K562 (cell line): Measurements from ENCODE around the gene HS3ST3B1. TPM values are rescaled to one million over a fixed set of nuclear protein-coding genes. Genes with fewer than 3 reads are reported as not detected.

Experiments
- ATAC-seq: fragments of 200-7000 bp; cut with Tn5 transposase; 3 replicates; pipeline ENCODE4 v1.9.1; 2020; ENCODE audit warnings: moderate library complexity
- BruUV-seq: library from RNA; stranded (reverse); fragments of 400-500 nt; replicated peaks from 2 replicates; lab custom pipeline; 2021; lab: Mats Ljungman, UMichigan
- CTCF ChIA-PET: fragments of 300-600 bp; formaldehyde crosslinking; extraction: SDS; loops from one replicate; lab custom pipeline; 2021; ENCODE audit warnings: low intra/inter-chr PET ratio; lab: Yijun Ruan, JAX
- POLR2A ChIA-PET: fragments of 300-600, 350-650 bp; sonication (Branson Sonifier 250); formaldehyde crosslinking; extraction: SDS; loops from one replicate; lab custom pipeline; 2021; ENCODE audit warnings: antibody characterized with exemption, inconsistent platforms; lab: Yijun Ruan, JAX
- DNase-seq, 4 experiments: peaks; one replicate each; pipeline versions ENCODE4 v3.0.0 to v3.0.0-alpha.2; 2011 to 2018; ENCODE audit warnings: low spot score in 3 of 4, mixed read lengths in 3 of 4; ENCODE audit errors: extremely low read depth in 1 of 4
- FAIRE-seq: peaks from 2 replicates; lab custom pipeline; 2011; peaks lifted over from hg19 to GRCh38; lab: Jason Lieb, UNC
- H2AFZ ChIP-seq: 2 replicates; pipeline ENCODE4 v1.6.0; 2011; ENCODE audit warnings: low read depth, low read length, control low read depth, inconsistent platforms
- H3K27ac ChIP-seq: fragments of 200-600 bp; 3 replicates; pipeline ENCODE4 v1.8.0; 2011; ENCODE audit warnings: low read depth, mild to moderate bottlenecking, control low read depth, inconsistent platforms, low read length, moderate library complexity, mixed read lengths; ENCODE audit errors: extremely low read depth
- H3K27me3 ChIP-seq, 2 experiments: fragments of 300-600 bp in 1 of 2; 2 replicates in 1 of 2; 3 replicates in 1 of 2; pipeline versions ENCODE4 v1.6.0 to v1.8.0; 2011; ENCODE audit warnings: inconsistent platforms in 2 of 2, low read length in 2 of 2, mild to moderate bottlenecking in 1 of 2, mixed read lengths in 1 of 2, moderate library complexity in 1 of 2; ENCODE audit not compliant: control insufficient read depth in 2 of 2, insufficient read depth in 2 of 2
- H3K36me3 ChIP-seq: fragments of 300-600 bp; 3 replicates; pipeline ENCODE4 v1.8.0; 2011; ENCODE audit warnings: mild to moderate bottlenecking, low read length, inconsistent platforms; ENCODE audit not compliant: control insufficient read depth, insufficient read depth
- H3K4me1 ChIP-seq, 2 experiments: fragments of 200-600 bp in 1 of 2; replicated peaks in 1 of 2; 2 replicates in 1 of 2; 3 replicates in 1 of 2; pipeline versions ENCODE4 v1.5.1 to v1.8.0; 2011; ENCODE audit warnings: inconsistent platforms in 2 of 2, low read length in 2 of 2, mild to moderate bottlenecking in 1 of 2, mixed read lengths in 1 of 2, moderate library complexity in 1 of 2; ENCODE audit not compliant: control insufficient read depth in 2 of 2, insufficient read depth in 2 of 2
- H3K4me2 ChIP-seq: 2 replicates; pipeline ENCODE4 v1.6.1; 2011; ENCODE audit warnings: low read length, control low read depth, inconsistent platforms, mixed read lengths; ENCODE audit not compliant: insufficient read depth
- H3K4me3 ChIP-seq: fragments of 200-600 bp; sonication (generic), shearing (Covaris generic); 2 replicates; pipeline ENCODE4 v1.5.1; 2016; ENCODE audit warnings: control low read depth, inconsistent platforms
- H3K79me2 ChIP-seq: fragments of 200-600 bp; 3 replicates; pipeline ENCODE4 v1.8.0; 2011; ENCODE audit warnings: low read length, inconsistent platforms; ENCODE audit not compliant: control insufficient read depth, insufficient read depth
- H3K9ac ChIP-seq, 2 experiments: 2 replicates each; pipeline versions ENCODE4 v1.6.0 to v1.6.1; 2011; ENCODE audit warnings: low read depth in 2 of 2, low read length in 2 of 2, control low read depth in 1 of 2, inconsistent platforms in 1 of 2, mild to moderate bottlenecking in 1 of 2, mixed read lengths in 1 of 2; ENCODE audit not compliant: insufficient read depth in 1 of 2
- H3K9me1 ChIP-seq: one replicate; pipeline ENCODE4 v1.6.0; 2011; ENCODE audit warnings: inconsistent platforms, mild to moderate bottlenecking, low read length, moderate library complexity; ENCODE audit not compliant: control insufficient read depth, insufficient read depth
- H3K9me3 ChIP-seq: replicated peaks from 2 replicates; pipeline ENCODE4 v1.5.1; 2011; ENCODE audit warnings: low read depth, low read length, inconsistent platforms; ENCODE audit not compliant: control insufficient read depth, insufficient read depth
- H4K20me1 ChIP-seq: replicated peaks from 2 replicates; pipeline ENCODE4 v1.6.1; 2011; ENCODE audit warnings: low read length, inconsistent platforms, mixed read lengths; ENCODE audit not compliant: control insufficient read depth, insufficient read depth
- CREBBP ChIP-seq: IDR thresholded peaks from one replicate; pipeline ENCODE4 v1.6.1; 2012; ENCODE audit warnings: low read depth, mild to moderate bottlenecking, control low read depth, inconsistent platforms, low read length
- HDGF ChIP-seq: fragments of 450-650 bp; IDR thresholded peaks from 2 replicates; pipeline ENCODE4 v1.6.1; 2016
- NELFE ChIP-seq: IDR thresholded peaks from 2 replicates; pipeline ENCODE4 v1.6.1; 2011; ENCODE audit warnings: mild to moderate bottlenecking; ENCODE audit not compliant: insufficient read depth, insufficient read length
- PCBP1 ChIP-seq: fragments of 200-400 bp; formaldehyde crosslinking; IDR thresholded peaks from 2 replicates; pipeline ENCODE4 v1.6.1; 2018; ENCODE audit warnings: mild to moderate bottlenecking, low read depth, low read length; ENCODE audit not compliant: poor library complexity, severe bottlenecking
- RBM22 ChIP-seq: fragments of 200-400 bp; formaldehyde crosslinking; IDR thresholded peaks from 2 replicates; pipeline ENCODE4 v1.6.1; 2018; ENCODE audit warnings: low read length, low read depth; ENCODE audit not compliant: poor library complexity, severe bottlenecking
- ZBTB7A ChIP-seq: IDR thresholded peaks from 2 replicates; pipeline ENCODE4 v1.6.1; 2011; ENCODE audit warnings: low read depth, mild to moderate bottlenecking, low read length, moderate library complexity, borderline replicate concordance; ENCODE audit not compliant: control insufficient read depth
- ZC3H4 ChIP-seq: sonication (generic); formaldehyde crosslinking; IDR thresholded peaks from 2 replicates; pipeline ENCODE4 v1.9.0; 2021; ENCODE audit warnings: missing genetic modification reagents, borderline replicate concordance
- WGBS: fragments of 100-300 bp; shearing (Covaris generic); methylation state at CpG from one replicate; pipeline ENCODE4 v1.1.6; 2016; ENCODE audit warnings: low coverage, mixed read lengths; ENCODE audit not compliant: insufficient coverage; ENCODE audit errors: missing lambda C conversion rate; 5-methylcytosine and 5-hydroxymethylcytosine counted together
- in situ Hi-C: fragments of 300-500 bp; cut with MboI; formaldehyde crosslinking; loops from 4 replicates; pipeline ENCODE4 v1.15.0; 2018; ENCODE audit warnings: inconsistent platforms, mixed read lengths
- intact Hi-C: fragments of 100-400 bp; cut with micrococcal nuclease; formaldehyde crosslinking; loops from 2 replicates; pipeline ENCODE4 v1.14.2; 2022
- polyA plus RNA-seq, 8 experiments: library from polyadenylated mRNA; depleted of rRNA in 4 of 8; stranded (reverse) in 5 of 8; unstranded in 3 of 8; fragments of >200 nt; fragmentation: Nextera tagmentation in 2 of 8; fragmentation: Illumina TruSeq in 1 of 8; extraction: Ambion mirVana in 2 of 8; extraction: Trizol in 1 of 8; gene quantifications; 2 replicates each; pipeline versions ENCODE4 v1.2.1 to v1.2.3, GENCODE V29; 2011 to 2014; ENCODE audit warnings: inconsistent platforms in 1 of 8, missing spikeins in 1 of 8
- total RNA-seq, 7 experiments: library from RNA; depleted of rRNA in 6 of 7; stranded (reverse); fragments of >200 nt in 6 of 7; fragmentation: Illumina TruSeq in 2 of 7; extraction: Trizol in 2 of 7; gene quantifications; 2 replicates each; pipeline versions ENCODE4 v1.2.1 to v1.2.3, GENCODE V29; 2011 to 2021; ENCODE audit warnings: low replicate concordance in 1 of 7
- TF ChIP-seq, protein P1 (sequence below): fragments of 250-450 bp; sonication (Bioruptor Pico); IDR thresholded peaks from 2 replicates; pipeline ENCODE4 v1.5.0; 2020; ENCODE audit warnings: mild to moderate bottlenecking
- TF ChIP-seq, protein P2 (sequence below): sonication (generic); IDR thresholded peaks from 2 replicates; pipeline ENCODE4 v1.6.1; 2016

Gene HS3ST3B1
- total and polyA plus RNA-seq, 9 of the 15 experiments (the other 6 are each of a cell fraction or from before 2014, with no cell fraction given), result 1.9 to 12.9 (median 3.7) TPM

DNA sequence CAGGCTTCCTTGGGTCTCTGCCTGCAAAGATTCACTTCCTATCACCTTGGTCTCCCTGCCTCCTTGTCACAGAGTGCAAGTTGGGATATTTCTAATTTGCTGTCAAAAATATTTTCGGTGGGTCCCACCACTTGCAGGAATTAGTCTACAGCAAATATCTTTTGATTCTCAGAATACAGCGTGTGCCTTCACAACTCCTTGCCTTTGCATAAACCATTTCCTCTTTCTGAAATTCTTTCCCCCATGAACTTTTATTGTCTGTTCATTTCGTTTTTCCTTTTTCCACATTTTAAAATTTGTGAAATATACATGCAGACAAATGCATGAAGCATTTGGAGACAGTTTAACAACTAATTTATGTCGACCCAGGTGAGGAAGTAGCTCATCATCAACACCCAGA, 60.0 kb downstream of the HS3ST3B1 start:
- in situ Hi-C loops, result no loop called here
- BruUV-seq, result no TSS peak
- DNase-seq (no peak), ATAC-seq (no peak), FAIRE-seq (no peak)
- H3K4me3 ChIP-seq, result no peak overlapping the region
- H3K4me1 ChIP-seq, result no peaks in the 10 kb centered on the region; a peak in 1 of 5 replicates
- ChIA-PET POLR2A (no interaction called here), CTCF (no interaction called here)
- H3K9ac ChIP-seq, result no peak overlapping the region
- no peak overlapping the region for H3K4me2 ChIP-seq
- H3K9me1 ChIP-seq, result no peaks in the 10 kb centered on the region
- H3K27ac ChIP-seq, result no peak overlapping the region
- H3K27me3 ChIP-seq, result no peaks in the 10 kb centered on the region
- H2AFZ ChIP-seq, result no peak overlapping the region
- H3K79me2 ChIP-seq, result no peaks in the 10 kb centered on the region
- H3K9me3 ChIP-seq, result no peaks in the 10 kb centered on the region
- TF ChIP-seq ZC3H4 (no peak), HDGF (no peak), NELFE (no peak), ZBTB7A (no peak), RBM22 (no peak), PCBP1 (no peak), CREBBP (no peak)
- TF ChIP-seq, protein P1, sequence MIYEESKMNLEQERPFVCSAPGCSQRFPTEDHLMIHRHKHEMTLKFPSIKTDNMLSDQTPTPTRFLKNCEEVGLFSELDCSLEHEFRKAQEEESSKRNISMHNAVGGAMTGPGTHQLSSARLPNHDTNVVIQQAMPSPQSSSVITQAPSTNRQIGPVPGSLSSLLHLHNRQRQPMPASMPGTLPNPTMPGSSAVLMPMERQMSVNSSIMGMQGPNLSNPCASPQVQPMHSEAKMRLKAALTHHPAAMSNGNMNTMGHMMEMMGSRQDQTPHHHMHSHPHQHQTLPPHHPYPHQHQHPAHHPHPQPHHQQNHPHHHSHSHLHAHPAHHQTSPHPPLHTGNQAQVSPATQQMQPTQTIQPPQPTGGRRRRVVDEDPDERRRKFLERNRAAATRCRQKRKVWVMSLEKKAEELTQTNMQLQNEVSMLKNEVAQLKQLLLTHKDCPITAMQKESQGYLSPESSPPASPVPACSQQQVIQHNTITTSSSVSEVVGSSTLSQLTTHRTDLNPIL (CRISPR knock-in tag), result no peak
- TF ChIP-seq, protein P2, sequence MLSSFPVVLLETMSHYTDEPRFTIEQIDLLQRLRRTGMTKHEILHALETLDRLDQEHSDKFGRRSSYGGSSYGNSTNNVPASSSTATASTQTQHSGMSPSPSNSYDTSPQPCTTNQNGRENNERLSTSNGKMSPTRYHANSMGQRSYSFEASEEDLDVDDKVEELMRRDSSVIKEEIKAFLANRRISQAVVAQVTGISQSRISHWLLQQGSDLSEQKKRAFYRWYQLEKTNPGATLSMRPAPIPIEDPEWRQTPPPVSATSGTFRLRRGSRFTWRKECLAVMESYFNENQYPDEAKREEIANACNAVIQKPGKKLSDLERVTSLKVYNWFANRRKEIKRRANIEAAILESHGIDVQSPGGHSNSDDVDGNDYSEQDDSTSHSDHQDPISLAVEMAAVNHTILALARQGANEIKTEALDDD, result no peak
- WGBS, result 3% methylated on average over 4 of the region's 4 CpGs
- H4K20me1 ChIP-seq, result no peaks in the 10 kb centered on the region
- H3K36me3 ChIP-seq, result no peaks in the 10 kb centered on the region
- intact Hi-C loops, result no loop called here
